K562 (cell line): ENCODE results near the gene FGGY.

ENCODE experiments used
- HNRNPLL ChIP-seq: fragments of 200-400 bp; formaldehyde crosslinking; IDR thresholded peaks from 2 replicates; pipeline ENCODE4 v1.6.1; 2017; ENCODE audit warnings: low read length, low read depth, mild to moderate bottlenecking; ENCODE audit not compliant: poor library complexity, severe bottlenecking
- KAT2B ChIP-seq: IDR thresholded peaks from one replicate; pipeline ENCODE4 v1.6.1; 2012; ENCODE audit warnings: low read depth, mild to moderate bottlenecking, control low read depth, inconsistent platforms, low read length, moderate library complexity
- NFRKB ChIP-seq: fragments of 450-650 bp; IDR thresholded peaks from 2 replicates; pipeline ENCODE4 v1.6.1; 2016; ENCODE audit warnings: low read depth
- TAF1 ChIP-seq: IDR thresholded peaks from 2 replicates; pipeline ENCODE4 v1.6.1; 2011; ENCODE audit warnings: mild to moderate bottlenecking, low read length, moderate library complexity; ENCODE audit not compliant: insufficient read depth, control insufficient read depth, severe bottlenecking; ENCODE audit errors: extremely low read depth
- TF ChIP-seq, protein P1 (sequence below): sonication (generic); formaldehyde crosslinking; IDR thresholded peaks from 2 replicates; pipeline ENCODE4 v1.8.0; 2023; ENCODE audit warnings: mild to moderate bottlenecking, missing genetic modification reagents
- TF ChIP-seq, protein P2 (sequence below), 3 experiments: IDR thresholded peaks in 2 of 3; conservative IDR thresholded peaks in 1 of 3; 2 replicates each; pipeline ENCODE4 v1.5.1; 2011 to 2012; ENCODE audit warnings: low read length in 3 of 3, mild to moderate bottlenecking in 3 of 3, control low read depth in 2 of 3, improper control_type of control experiment in 1 of 3, inconsistent platforms in 1 of 3, low read depth in 1 of 3, mixed read lengths in 1 of 3, moderate library complexity in 1 of 3; ENCODE audit not compliant: insufficient read depth in 2 of 3

DNA sequence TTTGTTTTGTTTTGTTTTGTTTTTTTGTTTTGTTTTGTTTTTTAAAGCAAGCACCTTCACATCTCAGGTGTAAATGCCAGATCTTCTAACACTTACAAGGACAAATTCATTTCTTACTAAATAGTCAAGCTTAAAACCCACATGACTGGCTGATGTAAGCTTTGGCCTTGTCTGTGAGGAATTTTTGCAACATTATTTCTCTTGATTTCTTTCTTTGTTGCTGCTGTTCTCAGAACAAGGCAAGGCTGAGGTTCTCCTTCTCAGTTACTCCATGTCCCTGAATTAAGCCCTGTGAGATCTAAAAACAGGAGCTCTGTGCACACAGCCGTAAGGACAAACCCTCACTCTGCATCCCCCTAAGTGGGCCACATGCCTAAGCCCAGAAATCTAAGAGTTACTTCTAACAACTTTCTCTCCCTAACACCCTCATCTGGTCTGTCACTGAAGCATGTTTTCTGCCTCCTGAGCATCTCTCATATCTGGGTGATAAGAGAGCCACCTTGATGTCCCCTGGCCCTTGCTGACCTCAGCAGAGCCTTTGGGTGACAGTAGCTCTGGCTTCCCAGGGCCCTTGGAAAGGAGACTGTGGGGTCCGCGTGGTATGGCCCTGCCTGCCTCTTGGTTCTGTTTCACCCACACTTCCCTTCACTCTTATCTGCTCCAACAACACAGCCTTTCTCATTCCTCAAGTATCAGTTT is 436.7 kb downstream of the FGGY start:
- TF ChIP-seq, protein P1, sequence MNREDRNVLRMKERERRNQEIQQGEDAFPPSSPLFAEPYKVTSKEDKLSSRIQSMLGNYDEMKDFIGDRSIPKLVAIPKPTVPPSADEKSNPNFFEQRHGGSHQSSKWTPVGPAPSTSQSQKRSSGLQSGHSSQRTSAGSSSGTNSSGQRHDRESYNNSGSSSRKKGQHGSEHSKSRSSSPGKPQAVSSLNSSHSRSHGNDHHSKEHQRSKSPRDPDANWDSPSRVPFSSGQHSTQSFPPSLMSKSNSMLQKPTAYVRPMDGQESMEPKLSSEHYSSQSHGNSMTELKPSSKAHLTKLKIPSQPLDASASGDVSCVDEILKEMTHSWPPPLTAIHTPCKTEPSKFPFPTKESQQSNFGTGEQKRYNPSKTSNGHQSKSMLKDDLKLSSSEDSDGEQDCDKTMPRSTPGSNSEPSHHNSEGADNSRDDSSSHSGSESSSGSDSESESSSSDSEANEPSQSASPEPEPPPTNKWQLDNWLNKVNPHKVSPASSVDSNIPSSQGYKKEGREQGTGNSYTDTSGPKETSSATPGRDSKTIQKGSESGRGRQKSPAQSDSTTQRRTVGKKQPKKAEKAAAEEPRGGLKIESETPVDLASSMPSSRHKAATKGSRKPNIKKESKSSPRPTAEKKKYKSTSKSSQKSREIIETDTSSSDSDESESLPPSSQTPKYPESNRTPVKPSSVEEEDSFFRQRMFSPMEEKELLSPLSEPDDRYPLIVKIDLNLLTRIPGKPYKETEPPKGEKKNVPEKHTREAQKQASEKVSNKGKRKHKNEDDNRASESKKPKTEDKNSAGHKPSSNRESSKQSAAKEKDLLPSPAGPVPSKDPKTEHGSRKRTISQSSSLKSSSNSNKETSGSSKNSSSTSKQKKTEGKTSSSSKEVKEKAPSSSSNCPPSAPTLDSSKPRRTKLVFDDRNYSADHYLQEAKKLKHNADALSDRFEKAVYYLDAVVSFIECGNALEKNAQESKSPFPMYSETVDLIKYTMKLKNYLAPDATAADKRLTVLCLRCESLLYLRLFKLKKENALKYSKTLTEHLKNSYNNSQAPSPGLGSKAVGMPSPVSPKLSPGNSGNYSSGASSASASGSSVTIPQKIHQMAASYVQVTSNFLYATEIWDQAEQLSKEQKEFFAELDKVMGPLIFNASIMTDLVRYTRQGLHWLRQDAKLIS: no peak
- TF ChIP-seq KAT2B (no peak), HNRNPLL (no peak), NFRKB (no peak), TAF1 (no peak)
- TF ChIP-seq, protein P2, sequence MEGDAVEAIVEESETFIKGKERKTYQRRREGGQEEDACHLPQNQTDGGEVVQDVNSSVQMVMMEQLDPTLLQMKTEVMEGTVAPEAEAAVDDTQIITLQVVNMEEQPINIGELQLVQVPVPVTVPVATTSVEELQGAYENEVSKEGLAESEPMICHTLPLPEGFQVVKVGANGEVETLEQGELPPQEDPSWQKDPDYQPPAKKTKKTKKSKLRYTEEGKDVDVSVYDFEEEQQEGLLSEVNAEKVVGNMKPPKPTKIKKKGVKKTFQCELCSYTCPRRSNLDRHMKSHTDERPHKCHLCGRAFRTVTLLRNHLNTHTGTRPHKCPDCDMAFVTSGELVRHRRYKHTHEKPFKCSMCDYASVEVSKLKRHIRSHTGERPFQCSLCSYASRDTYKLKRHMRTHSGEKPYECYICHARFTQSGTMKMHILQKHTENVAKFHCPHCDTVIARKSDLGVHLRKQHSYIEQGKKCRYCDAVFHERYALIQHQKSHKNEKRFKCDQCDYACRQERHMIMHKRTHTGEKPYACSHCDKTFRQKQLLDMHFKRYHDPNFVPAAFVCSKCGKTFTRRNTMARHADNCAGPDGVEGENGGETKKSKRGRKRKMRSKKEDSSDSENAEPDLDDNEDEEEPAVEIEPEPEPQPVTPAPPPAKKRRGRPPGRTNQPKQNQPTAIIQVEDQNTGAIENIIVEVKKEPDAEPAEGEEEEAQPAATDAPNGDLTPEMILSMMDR (IDR thresholded peaks at IDR 0.05 in 2 of 3, conservative IDR thresholded peaks at IDR 0.05 in 1 of 3; ENCODE audit: insufficient read depth in 2 of 3, low read depth in 1 of 3, low read length in 3 of 3): no peak
